Neural cell (in vitro differentiated cells): ENCODE results near the gene ZNF709.

Experiments used
- EP300 ChIP-seq: fragments of 450-650 bp; conservative IDR thresholded peaks from 2 replicates; pipeline ENCODE4 v1.6.1; 2014; ENCODE audit warnings: antibody characterized with exemption, mild to moderate bottlenecking, moderate library complexity; ENCODE audit not compliant: poor library complexity, severe bottlenecking
- EZH2 ChIP-seq: fragments of 200-600, 300-800 bp; shearing (Covaris generic), sonication (generic); IDR thresholded peaks from 2 replicates; pipeline ENCODE4 v1.6.1; 2014; ENCODE audit warnings: antibody characterized with exemption, low read length, borderline replicate concordance, mild to moderate bottlenecking; ENCODE audit not compliant: insufficient read depth, poor library complexity, severe bottlenecking
- MXI1 ChIP-seq: fragments of 450-650 bp; conservative IDR thresholded peaks from 2 replicates; pipeline ENCODE4 v1.6.1; 2014; ENCODE audit warnings: antibody characterized with exemption, mild to moderate bottlenecking; ENCODE audit not compliant: poor library complexity, severe bottlenecking
- POLR2AphosphoS5 ChIP-seq: IDR thresholded peaks from 2 replicates; pipeline ENCODE4 v1.6.1; 2012
- RAD21 ChIP-seq: fragments of 450-650 bp; conservative IDR thresholded peaks from 2 replicates; pipeline ENCODE4 v1.6.1; 2014; ENCODE audit warnings: antibody characterized with exemption, mild to moderate bottlenecking, moderate library complexity
- SMC3 ChIP-seq: fragments of 450-650 bp; conservative IDR thresholded peaks from 2 replicates; pipeline ENCODE4 v1.6.1; 2014; ENCODE audit warnings: antibody characterized with exemption, mild to moderate bottlenecking, moderate library complexity; ENCODE audit not compliant: poor library complexity
- TAF1 ChIP-seq: IDR thresholded peaks from 2 replicates; pipeline ENCODE4 v1.6.1; 2012; ENCODE audit warnings: low read depth
- TF ChIP-seq, protein P1 (sequence below): fragments of 450-650 bp; IDR thresholded peaks from 2 replicates; pipeline ENCODE4 v1.5.1; 2014; ENCODE audit warnings: antibody characterized with exemption, mild to moderate bottlenecking, moderate library complexity; ENCODE audit not compliant: poor library complexity, severe bottlenecking
- TF ChIP-seq, protein P2 (sequence below): IDR thresholded peaks from 2 replicates; pipeline ENCODE4 v1.6.1; 2012; ENCODE audit warnings: borderline replicate concordance

DNA sequence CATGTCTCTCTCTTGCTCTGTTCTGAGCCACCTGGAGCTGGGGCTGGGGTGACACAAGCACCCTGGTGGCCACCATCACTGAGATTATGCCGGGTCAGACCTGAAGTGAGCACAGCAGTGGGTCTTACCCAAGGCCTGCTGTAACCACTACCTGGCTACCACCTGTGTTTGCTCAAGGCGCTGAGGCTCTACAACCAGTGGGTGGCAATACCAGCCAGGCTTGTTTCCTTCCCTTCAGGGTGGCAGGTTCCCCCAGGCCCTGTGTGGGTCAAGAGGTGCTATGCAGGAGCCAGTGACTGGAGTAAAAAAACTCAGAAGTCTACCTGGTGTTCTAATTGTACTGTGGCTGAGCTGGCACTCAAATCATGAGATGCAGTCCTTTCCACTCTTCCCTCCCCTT, 35.8 kb downstream of the ZNF709 start:
- TF ChIP-seq, protein P1, sequence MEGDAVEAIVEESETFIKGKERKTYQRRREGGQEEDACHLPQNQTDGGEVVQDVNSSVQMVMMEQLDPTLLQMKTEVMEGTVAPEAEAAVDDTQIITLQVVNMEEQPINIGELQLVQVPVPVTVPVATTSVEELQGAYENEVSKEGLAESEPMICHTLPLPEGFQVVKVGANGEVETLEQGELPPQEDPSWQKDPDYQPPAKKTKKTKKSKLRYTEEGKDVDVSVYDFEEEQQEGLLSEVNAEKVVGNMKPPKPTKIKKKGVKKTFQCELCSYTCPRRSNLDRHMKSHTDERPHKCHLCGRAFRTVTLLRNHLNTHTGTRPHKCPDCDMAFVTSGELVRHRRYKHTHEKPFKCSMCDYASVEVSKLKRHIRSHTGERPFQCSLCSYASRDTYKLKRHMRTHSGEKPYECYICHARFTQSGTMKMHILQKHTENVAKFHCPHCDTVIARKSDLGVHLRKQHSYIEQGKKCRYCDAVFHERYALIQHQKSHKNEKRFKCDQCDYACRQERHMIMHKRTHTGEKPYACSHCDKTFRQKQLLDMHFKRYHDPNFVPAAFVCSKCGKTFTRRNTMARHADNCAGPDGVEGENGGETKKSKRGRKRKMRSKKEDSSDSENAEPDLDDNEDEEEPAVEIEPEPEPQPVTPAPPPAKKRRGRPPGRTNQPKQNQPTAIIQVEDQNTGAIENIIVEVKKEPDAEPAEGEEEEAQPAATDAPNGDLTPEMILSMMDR, result no peak
- TF ChIP-seq TAF1, result no peak
- no peak for TF ChIP-seq POLR2AphosphoS5
- TF ChIP-seq, protein P2, sequence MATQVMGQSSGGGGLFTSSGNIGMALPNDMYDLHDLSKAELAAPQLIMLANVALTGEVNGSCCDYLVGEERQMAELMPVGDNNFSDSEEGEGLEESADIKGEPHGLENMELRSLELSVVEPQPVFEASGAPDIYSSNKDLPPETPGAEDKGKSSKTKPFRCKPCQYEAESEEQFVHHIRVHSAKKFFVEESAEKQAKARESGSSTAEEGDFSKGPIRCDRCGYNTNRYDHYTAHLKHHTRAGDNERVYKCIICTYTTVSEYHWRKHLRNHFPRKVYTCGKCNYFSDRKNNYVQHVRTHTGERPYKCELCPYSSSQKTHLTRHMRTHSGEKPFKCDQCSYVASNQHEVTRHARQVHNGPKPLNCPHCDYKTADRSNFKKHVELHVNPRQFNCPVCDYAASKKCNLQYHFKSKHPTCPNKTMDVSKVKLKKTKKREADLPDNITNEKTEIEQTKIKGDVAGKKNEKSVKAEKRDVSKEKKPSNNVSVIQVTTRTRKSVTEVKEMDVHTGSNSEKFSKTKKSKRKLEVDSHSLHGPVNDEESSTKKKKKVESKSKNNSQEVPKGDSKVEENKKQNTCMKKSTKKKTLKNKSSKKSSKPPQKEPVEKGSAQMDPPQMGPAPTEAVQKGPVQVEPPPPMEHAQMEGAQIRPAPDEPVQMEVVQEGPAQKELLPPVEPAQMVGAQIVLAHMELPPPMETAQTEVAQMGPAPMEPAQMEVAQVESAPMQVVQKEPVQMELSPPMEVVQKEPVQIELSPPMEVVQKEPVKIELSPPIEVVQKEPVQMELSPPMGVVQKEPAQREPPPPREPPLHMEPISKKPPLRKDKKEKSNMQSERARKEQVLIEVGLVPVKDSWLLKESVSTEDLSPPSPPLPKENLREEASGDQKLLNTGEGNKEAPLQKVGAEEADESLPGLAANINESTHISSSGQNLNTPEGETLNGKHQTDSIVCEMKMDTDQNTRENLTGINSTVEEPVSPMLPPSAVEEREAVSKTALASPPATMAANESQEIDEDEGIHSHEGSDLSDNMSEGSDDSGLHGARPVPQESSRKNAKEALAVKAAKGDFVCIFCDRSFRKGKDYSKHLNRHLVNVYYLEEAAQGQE, result no peak
- no peak for TF ChIP-seq EP300
- TF ChIP-seq EZH2, result no peak
- no peak for TF ChIP-seq SMC3
- TF ChIP-seq RAD21, result no peak
- TF ChIP-seq MXI1, result no peak
